NCI-H460 (cell line): Measurements from ENCODE around the gene OR51B5. TPM values are rescaled to one million over a fixed set of nuclear protein-coding genes. Genes with fewer than 3 reads are reported as not detected.
"Not testable (repeated sequence)": the region's sequence is repeated elsewhere in the genome, so short reads cannot be mapped to it uniquely, and the experiment has no call there.

Experiments used
- DNase-seq: peaks from one replicate; pipeline ENCODE4 v3.0.0-alpha.2; 2016; ENCODE audit warnings: low read depth; ENCODE audit errors: extremely low read depth
- polyA plus RNA-seq: library from polyadenylated mRNA; depleted of rRNA; stranded (reverse); fragments of >200 nt; gene quantifications from 2 replicates; pipeline ENCODE4 v1.2.3, GENCODE V29; 2014; cell fraction: nucleus; rRNA removed
- total RNA-seq: library from RNA; depleted of rRNA; stranded (reverse); fragments of >200 nt; shearing (Covaris generic); gene quantifications from 2 replicates; pipeline ENCODE4 v1.2.3, GENCODE V29; 2014; rRNA removed

Gene OR51B5, protein sequence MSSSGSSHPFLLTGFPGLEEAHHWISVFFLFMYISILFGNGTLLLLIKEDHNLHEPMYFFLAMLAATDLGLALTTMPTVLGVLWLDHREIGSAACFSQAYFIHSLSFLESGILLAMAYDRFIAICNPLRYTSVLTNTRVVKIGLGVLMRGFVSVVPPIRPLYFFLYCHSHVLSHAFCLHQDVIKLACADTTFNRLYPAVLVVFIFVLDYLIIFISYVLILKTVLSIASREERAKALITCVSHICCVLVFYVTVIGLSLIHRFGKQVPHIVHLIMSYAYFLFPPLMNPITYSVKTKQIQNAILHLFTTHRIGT
- 0.35 TPM in 1 of 2 replicates, not detected in the other for total RNA-seq
- polyA plus RNA-seq: not detected in 2 replicates

DNA sequence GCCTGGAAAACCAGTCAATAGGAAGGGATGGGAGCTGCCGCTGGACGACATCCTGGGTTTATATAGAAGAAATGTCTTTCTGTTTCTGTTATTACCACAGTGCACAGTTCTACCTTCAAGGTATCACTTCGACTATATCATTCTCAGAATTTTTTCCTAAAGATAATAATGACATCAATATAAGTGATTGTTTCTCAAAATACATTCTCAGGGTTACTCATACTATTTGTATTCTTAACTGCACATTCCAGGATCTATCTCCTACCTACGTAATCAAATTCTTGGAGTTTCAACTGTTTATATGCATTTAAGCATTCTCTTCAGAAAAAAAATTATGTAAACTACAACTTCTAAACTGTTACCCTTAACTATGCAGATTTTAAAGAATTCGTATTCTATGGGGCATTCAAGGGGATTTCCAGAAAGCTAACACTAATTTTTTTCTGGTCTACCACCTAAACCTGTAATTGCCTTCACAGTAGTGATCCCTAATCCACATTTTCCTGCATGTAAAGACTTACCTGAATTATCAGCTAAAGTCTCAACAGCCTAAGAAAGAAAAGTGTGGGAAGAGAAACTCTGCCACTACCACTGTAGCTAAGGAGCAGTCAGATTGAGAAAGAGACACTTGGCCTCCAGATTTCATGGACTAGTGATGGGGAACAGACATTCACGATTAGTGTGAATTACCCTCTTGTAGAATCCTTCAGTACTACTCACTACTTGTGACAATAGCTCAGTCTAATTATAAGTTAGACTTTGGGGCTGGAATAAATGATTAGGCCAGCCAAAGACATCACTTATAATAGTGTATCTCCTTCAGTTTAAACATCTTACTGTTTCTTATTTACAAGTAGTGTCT is at the start of gene OR51B5:
TSS of gene OR51B5 (minus strand) at position 51 of the 862 bp plus-strand sequence. CDS start at position 51, 0 bp downstream.
- DNase-seq: no peak

GRCh38 chr11:5390210-5390609 is 46.9 kb upstream of the OR51B5 start:
- DNase-seq: no peak

DNA sequence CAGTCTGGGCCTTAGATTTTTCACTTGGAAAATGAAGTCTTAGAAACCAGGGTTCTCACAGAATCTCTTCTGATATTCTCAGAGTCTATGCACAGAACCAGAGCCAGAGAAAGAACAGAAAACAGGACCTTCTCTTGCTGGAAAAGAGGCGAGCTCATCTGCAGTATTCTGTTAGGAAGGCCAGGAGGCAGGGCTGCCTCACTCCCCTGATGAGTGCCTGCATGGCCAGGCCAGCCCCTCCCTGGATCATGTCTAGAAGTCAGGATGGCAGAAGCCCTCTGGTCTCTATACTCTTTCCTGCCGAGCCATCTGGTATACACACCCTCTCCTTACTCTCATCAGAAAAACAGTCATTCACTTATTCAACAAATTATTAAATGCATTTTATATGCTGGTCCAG is 41.0 kb upstream of the OR51B5 start:
- no peak for DNase-seq

DNA sequence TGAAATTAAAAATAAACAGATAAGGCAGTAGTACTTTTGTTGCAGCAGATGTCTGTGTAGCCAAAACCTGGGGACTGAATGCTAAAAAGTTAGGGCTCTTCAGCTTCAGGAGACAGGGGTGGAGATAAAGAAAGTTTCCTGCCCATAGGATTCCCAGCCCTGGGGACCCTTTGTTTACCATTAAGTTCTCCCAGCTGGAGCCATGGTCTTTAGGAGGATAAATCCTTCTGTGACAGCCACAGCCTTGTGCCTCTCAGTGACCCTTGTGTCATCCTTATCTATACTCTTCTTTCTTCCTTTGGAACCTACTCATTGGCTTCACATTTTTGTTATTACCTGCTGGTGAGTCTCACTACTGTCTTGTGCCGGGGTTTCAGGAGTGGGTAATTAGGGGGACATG is 40.3 kb upstream of the OR51B5 start, which contains the start of gene OR51M1:
TSS of gene OR51M1 (plus strand) at position 237 of the 400 bp plus-strand sequence. CDS start 5,587 bp downstream, outside the sequence.
- DNase-seq: no peak

GRCh38 chr11:5380740-5381342 is 37.5 kb upstream of the OR51B5 start:
- DNase-seq: peak; percentile 63

- DNase-seq: peak; percentile 0
These were observed 26.5 kb upstream of the OR51B5 start for GRCh38 chr11:5369789-5370188.

DNA sequence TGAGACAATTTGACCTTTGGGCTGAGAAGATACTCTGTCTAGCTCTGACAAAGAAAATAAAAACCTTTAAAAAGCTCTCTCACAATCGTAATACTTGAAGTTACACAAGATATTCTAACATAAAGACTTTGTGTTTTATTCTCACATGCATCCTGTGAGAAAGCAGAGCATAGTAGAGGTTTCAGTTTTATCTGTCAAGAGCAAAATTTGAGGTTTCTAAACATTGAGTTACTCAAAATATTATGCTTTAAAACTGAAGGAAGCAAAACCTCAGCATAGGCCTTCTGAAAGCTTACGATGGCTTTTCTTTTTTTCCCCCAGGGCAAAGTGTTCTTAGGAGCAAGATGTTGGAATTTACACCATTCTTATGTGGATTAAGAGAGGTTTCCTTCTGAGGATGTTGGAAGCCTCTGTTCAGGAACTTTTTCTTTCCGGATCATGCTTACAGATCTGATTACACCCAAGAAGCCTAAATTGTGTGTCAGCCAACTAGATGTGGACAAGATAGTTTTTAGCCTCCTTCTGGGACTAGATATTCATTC is 25.2 kb upstream of the OR51B5 start:
- no peak for DNase-seq

- no peak for DNase-seq
These were observed 24.2 kb upstream of the OR51B5 start for GRCh38 chr11:5367448-5368074.

- DNase-seq: no peak
These were observed 23.5 kb upstream of the OR51B5 start for GRCh38 chr11:5366856-5367255.

DNA sequence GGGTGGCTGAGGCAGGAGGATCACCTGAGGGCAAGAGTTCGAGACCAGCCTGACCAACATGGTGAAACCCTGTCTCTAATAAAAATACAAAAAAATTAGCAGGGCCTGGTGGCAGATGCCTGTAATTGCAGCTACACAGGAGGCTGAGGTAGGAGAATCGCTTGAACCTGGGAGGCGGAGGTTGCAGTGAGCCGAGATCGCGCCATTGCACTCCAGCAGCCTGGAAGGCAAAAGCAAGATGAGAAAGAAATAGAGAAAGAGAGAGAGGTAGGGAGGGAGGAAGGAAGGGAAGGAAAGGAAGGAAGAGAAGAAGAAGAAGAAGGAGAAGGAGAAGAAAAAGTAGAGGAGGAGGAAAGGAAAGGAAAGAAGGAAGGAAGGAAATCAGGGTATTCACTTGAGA is 23.0 kb upstream of the OR51B5 start:
- DNase-seq: not testable (repeated sequence)

DNA sequence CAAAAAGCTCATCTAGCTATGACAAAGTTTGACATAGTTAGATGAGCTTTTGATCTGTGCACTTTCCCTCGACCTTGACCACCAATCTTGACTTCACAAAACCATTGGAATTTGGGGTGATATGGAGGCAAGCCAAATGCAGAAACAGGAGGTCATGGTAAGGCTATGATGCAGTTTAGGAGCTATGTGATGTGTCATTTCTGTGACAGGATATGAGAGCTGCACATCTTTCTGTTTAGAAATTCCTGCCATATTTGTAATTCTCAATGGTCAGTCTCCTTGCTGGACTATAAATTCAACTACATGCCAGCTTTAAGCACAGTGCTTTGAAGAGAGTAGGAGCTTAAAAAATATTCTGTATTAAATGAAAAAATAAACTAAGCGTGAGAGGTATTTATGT is 20.9 kb upstream of the OR51B5 start:
- no peak for DNase-seq

DNA sequence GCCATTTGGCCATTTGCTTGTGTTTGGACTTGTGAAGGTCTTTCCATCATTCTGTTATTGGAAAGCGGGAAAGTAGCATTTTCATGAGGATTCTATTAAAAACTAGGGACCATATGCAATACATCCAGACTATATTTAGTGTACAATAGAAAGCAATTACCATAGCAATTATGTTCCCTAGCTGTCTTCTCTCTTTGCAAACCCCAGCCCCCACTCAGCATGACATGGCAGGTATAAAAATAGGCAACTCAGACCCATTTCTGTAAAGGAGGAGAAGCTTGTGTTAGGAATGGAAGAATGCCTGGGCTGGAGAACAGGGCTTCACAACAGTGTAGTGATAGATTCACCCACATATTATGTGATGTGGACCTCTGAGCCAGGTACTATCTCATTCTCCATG is 20.4 kb upstream of the OR51B5 start:
- DNase-seq: no peak

DNA sequence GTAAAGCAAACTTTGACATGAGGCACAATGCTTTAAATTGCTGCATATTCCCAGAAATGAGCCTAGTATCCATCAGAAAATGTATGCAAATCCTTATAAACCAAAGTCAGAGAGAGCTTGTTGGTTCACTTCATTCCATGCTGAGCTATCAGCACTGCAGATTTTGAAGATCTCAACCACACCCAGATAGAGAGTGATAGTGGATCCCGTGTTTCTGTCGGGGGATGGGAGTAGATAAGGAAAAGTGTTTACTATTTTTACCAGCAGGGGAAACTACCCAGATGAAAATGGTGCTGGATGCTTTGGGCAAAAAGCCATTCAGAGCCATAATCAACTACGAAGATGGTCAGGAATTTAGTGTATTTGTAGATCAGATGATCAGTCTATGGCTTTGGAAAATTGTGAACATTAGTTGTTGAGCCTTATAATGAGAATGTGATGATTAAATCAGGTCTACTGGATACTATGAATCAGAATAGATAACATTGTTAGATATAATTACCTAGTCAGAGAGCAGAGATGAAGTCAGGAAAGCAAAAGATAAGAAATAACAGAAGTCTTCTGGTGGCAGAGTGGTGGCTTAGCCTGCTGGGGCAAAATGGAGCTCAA is 18.8 kb upstream of the OR51B5 start:
- no peak for DNase-seq

DNA sequence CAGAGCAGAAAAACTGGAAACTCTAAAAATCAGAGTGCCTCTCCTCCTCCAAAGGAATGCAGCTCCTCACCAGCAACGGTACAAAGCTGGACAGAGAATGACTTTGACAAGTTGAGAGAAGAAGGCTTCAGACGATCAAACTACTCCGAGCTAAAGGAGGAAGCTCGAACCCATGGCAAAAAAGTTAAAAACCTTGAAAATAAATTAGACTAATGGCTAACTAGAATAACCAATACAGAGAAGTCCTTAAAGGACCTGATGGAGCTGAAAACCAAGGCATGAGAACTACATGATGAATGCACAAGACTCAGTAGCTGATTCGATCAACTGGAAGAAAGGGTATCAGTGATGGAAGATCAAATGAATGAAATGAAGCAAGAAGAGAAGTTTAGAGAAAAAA is 12.7 kb upstream of the OR51B5 start:
- DNase-seq: not testable (repeated sequence)

GRCh38 chr11:5351208-5351607 is 7.9 kb upstream of the OR51B5 start, which contains the start of gene OR51B6:
Gene OR51B6 (plus strand): TSS chr11:5351508. CDS start chr11:5351508, 0 bp downstream.
- DNase-seq: no peak

- no peak for DNase-seq
These were observed 6.2 kb upstream of the OR51B5 start for GRCh38 chr11:5349550-5349949.

- no peak for DNase-seq
These were observed 5.3 kb upstream of the OR51B5 start for GRCh38 chr11:5348551-5349194.

GRCh38 chr11:5345831-5346230 is 2.5 kb upstream of the OR51B5 start:
- no peak for DNase-seq

DNA sequence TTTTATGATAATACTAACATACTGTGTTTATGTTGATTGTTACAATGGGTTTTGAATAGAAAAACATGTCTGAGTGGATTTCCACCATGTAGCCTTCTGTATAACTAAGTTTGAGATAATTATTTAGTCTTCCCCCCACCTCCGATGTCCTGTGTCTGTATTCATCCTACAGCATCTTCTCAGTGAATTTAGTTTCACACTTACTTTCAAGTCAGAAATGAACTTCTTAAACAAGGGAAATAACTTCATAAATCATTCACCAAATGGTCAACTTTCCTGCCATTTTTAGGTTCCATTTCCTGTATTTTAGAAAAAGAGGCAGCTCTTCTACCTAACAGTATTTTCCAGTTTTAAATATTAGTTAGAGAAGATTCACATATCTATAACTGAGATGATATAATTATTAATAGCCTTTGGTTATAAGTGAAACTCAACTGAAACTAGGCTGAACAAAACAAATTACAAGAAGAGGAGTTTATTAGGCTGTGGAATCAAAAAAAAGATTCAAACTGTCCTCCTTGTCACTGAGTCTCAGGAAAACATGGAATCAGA is 3.5 kb downstream of the OR51B5 start:
- no peak for DNase-seq
